Measurements from ENCODE around the gene MKNK1.

The MKNK1 gene

DNA sequence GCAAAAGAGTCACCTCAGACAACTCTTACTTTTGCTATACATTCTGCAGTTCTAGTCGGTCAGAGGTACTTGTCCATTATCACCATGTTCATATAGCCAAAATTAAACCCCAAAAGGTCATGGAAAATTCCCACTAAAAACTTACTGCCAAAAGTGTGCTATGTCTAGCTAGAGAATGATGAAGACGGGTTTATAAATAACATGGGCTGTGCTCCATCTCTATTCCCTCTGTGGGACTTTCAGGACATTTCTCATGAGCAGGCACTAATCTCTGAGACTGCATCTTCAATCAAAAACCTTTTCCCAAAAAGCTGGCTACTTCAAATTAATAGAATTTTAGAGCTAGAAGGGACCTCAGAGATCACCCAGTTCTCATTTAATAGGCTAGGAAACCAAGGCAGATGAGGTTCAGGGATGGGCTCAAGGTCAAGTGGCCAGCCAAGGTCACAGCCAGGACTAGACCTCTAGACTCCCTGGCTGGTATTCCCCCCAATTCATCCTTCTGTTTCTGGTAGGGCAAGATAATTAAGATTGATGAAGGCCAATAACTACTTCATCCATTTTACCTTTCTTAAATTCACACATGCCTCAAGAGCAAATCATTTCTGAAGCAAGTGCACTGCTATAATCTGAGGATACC is 33.5 kb upstream of the MKNK1 start:
- TF ChIP-seq ZNF274 (IDR thresholded peaks at IDR 0.05; ENCODE audit: low read depth, low read length) = no peak

DNA sequence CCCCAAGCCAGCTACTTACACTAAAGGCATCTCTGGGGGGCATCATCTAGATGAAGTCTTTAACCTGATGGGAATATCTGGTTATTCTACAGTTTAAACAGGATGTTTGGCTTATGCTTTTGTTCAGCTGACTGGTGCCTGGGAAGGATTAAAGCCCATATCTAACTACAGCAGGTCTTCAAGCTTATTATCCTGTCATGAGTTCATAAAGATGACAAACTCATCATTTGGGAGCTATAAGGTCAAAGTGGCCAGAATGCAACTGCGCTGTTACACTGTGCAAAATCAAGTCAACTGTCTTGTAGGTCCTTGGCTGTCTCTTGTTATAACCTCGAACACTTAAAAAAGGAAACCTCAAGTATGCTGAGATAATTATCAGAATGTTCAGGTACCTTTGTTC is 31.1 kb upstream of the MKNK1 start:
- no peak overlapping the region for H3K4me3 ChIP-seq (ENCODE audit: low read length)
- no peak for TF ChIP-seq ZNF274 (IDR thresholded peaks at IDR 0.05; ENCODE audit: low read depth, low read length)

More for the DNA sequence above, 33.5 kb upstream of the MKNK1 start:
- no peak overlapping the region for H3K4me3 ChIP-seq (ENCODE audit: low read length)

- no peak for TF ChIP-seq ZNF274 (IDR thresholded peaks at IDR 0.05; ENCODE audit: low read depth, low read length)
- H3K4me3 ChIP-seq (ENCODE audit: low read length) = no peak overlapping the region
Measured at GRCh38 chr1:46630719-46631118, 26.7 kb upstream of the MKNK1 start.

- H3K4me3 ChIP-seq (ENCODE audit: low read length) = no peak overlapping the region
- no peak for TF ChIP-seq ZNF274 (IDR thresholded peaks at IDR 0.05; ENCODE audit: low read depth, low read length)
Measured at GRCh38 chr1:46623743-46624644, 19.9 kb upstream of the MKNK1 start.

DNA sequence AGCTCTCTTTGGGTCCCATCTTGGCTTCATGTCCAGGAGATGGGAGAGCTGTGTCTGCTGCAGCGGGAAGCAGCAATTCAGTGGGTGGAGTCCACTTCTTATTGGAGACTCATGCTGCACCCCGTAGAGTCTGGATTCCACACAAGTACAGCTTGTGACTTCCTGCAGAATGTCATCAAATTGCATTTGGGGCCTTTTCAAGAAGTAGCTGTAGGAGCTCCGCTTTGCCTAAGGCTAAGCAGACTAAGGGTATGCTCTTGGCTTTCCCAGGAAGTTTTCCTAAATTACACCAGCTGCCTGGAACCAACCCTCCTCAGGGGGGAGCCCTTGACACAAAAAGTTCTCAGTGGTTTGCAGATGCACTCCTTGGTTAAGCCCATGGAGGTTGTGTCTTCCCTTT is 18.3 kb upstream of the MKNK1 start:
- TF ChIP-seq ZNF274 (IDR thresholded peaks at IDR 0.05; ENCODE audit: low read depth, low read length) = no peak
- no peak overlapping the region for H3K4me3 ChIP-seq (ENCODE audit: low read length)

- H3K4me3 ChIP-seq (ENCODE audit: low read length) = no peak overlapping the region
- TF ChIP-seq ZNF274 (IDR thresholded peaks at IDR 0.05; ENCODE audit: low read depth, low read length) = no peak
Measured at GRCh38 chr1:46621930-46622329, 17.9 kb upstream of the MKNK1 start.

DNA sequence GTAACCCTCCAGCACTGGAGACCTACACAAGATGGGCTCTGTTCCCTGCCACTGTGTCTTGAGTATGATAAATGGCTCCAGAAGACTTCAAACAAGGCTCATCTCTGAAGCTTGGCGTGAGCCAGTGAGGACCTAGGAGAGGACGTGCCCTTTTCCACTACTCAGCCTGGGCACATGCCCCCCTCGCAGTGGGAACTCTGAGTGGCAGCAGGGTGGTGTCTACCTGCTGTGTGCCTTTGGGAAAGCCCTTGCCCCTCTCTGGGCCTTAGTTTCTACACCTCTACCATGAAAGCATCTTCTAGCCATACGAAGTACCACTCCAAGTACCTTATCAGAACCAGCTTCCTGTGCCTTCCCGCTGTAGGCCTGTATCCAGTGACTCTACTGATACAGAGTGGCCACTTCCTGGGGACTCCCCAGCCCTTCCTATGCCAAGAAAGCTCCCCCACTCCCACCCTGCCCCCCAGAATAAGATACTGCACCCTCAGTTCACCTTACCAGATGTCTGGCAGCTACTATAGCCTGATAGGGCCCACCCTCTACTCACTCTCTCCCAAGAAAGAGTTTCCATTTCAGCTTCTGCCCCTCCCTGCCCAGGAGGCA is 15.7 kb upstream of the MKNK1 start:
- TF ChIP-seq ZNF274 (IDR thresholded peaks at IDR 0.05; ENCODE audit: low read depth, low read length) = no peak

DNA sequence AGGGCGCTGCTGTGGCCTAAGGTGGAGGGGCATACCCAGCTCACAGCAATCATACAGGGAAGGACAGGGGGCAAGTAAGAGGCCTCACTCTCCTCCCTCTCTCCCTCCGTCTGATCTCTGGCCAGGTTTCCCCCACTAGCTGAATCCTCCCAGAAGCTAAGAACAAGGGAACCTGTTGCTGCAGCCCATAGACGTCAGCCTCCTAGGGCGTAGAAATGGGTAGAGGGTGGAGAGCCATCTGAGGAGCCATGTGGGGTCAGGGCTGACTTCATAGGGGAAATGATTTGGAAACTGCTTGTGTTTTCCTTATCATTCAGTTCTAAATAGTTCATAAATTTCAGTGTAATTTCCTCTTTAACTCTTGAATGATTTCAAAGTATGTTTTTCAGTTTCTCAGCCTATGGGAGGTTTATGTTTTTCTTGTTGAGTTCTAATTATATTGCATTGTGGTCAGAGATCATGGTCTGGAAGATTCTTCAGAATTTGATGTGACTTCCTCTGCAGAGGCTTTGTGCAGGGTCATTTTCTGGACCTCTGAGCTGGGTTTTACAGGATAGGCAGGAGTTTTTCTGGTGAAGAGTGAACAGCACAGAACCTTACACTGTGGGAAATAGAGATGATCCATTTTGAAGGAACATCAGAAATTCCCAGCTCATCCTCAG is 14.8 kb upstream of the MKNK1 start:
- TF ChIP-seq ZNF274 (IDR thresholded peaks at IDR 0.05; ENCODE audit: low read depth, low read length) = no peak
- no peak overlapping the region for H3K4me3 ChIP-seq (ENCODE audit: low read length)

More for the DNA sequence above, 15.7 kb upstream of the MKNK1 start:
- no peak overlapping the region for H3K4me3 ChIP-seq (ENCODE audit: low read length)

DNA sequence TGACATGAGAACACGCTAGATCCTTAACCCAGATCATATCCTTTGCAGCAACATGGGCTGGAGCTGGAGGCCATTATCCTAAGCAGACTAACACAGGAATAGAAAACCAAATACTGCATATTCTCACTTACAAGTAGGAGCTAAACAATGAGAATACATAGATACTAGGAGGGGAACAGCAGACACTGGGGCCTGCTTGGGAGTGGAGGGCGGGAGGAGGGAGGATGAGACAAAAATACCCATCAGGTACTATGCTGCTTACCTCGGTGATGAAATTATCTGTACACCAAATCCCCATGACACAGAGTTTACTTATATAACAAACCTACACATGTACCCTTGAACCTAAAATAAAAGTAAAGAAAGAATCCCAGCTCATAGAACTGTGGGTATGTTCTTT is 13.8 kb upstream of the MKNK1 start:
- H3K4me3 ChIP-seq (ENCODE audit: low read length) = no peak overlapping the region
- no peak for TF ChIP-seq ZNF274 (IDR thresholded peaks at IDR 0.05; ENCODE audit: low read depth, low read length)

GRCh38 chr1:46617108-46617800 is 13.2 kb upstream of the MKNK1 start:
- H3K4me3 ChIP-seq (ENCODE audit: low read length) = peak overlapping the region; percentile 64; the same call in 1 of the 2 replicates
- TF ChIP-seq ZNF274 (IDR thresholded peaks at IDR 0.05; ENCODE audit: low read depth, low read length) = no peak

GRCh38 chr1:46616277-46617107 is 12.4 kb upstream of the MKNK1 start, which contains the start of gene MOB3C:
TSS of gene MOB3C (minus strand) at chr1:46616811. CDS start at chr1:46613321, 3,490 bp downstream.
- TF ChIP-seq ZNF274 (IDR thresholded peaks at IDR 0.05; ENCODE audit: low read depth, low read length) = no peak
- peak within 1 kb of the TSS; percentile 64 for H3K4me3 ChIP-seq (ENCODE audit: low read length)

- no peak for TF ChIP-seq ZNF274 (IDR thresholded peaks at IDR 0.05; ENCODE audit: low read depth, low read length)
- H3K4me3 ChIP-seq (ENCODE audit: low read length) = peak overlapping the region; percentile 64; the same call in 1 of the 2 replicates
Measured at GRCh38 chr1:46615735-46616134, 11.7 kb upstream of the MKNK1 start.

GRCh38 chr1:46615088-46615487 is 11.0 kb upstream of the MKNK1 start:
- peak overlapping the region; percentile 64; the same call in 1 of the 2 replicates for H3K4me3 ChIP-seq (ENCODE audit: low read length)
- no peak for TF ChIP-seq ZNF274 (IDR thresholded peaks at IDR 0.05; ENCODE audit: low read depth, low read length)

Measured in GM08714 (cell line).